ENCODE measurements around the gene RPL36.
"Not testable (repeated sequence)": the region's sequence is repeated elsewhere in the genome, so short reads cannot be mapped to it uniquely, and the experiment has no call there.

The RPL36 gene

GRCh38 chr19:5676105-5676771 is 13.9 kb upstream of the RPL36 start:
- DNase-seq, result no peak

GRCh38 chr19:5676772-5677105 is 13.4 kb upstream of the RPL36 start:
- no peak for DNase-seq

GRCh38 chr19:5677136-5677535 is 13.0 kb upstream of the RPL36 start:
- no peak for DNase-seq

DNA sequence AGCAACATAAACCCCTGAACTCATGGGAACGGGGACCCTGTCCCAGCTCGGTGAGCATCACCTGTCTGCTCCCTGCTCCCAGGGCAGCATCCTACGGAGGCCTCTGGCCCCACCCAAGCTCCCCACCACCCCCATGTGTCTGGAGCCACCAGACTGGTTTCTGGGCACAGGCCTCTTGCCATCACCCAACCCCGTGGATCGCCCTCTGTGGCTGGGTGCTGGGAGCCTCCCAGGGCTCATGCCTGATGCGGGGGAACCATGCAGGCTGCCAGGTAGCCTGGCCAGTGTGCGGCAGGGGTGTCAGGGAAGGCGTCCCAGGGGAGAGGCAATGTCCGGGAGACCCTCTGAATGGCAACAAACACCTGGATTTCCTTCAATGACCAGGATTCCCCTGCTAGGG is 12.5 kb upstream of the RPL36 start:
- DNase-seq, result no peak

- no peak for DNase-seq
These were observed 11.9 kb upstream of the RPL36 start for GRCh38 chr19:5678071-5678718.

DNA sequence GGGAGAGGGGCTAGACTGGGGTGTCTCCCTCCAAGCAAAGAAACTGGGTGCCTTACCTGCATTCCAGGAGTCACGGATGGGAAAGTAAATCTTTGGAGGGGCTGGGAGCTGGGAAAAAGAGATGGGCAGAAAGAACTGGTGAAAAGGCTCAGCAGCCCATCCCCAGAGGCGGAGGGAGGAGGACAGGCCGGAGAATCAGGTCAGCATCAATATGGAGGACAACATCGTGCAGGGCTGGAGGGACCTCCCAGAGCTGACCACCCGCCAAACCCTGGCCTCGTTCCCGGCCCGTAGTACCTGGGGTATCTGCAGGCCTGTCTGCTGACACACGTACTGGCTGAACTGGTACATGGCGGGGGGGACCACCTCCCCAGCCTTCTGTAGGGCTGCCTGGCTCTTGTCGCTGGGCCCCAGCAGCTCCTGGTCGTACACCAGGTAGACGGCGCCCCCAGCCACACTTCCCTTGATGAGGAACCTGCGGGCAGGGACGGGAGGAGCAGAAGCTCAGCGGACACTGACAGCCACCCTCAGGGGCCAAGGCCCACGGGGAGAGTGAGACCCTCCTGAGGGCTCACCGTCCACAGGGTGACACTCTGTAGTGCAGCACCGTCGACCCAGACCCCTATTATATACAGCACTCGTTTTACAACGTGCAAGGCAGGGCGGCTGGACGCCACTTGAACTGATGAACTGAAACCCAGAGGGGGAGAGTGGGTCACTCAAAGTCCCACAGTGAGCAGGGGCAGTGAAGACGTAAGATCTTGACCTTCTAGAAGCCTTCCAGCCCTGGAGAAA is 10.6 kb upstream of the RPL36 start:
- DNase-seq, result no peak

GRCh38 chr19:5680084-5680436 is 10.0 kb upstream of the RPL36 start:
- DNase-seq, result peak; percentile 40

DNA sequence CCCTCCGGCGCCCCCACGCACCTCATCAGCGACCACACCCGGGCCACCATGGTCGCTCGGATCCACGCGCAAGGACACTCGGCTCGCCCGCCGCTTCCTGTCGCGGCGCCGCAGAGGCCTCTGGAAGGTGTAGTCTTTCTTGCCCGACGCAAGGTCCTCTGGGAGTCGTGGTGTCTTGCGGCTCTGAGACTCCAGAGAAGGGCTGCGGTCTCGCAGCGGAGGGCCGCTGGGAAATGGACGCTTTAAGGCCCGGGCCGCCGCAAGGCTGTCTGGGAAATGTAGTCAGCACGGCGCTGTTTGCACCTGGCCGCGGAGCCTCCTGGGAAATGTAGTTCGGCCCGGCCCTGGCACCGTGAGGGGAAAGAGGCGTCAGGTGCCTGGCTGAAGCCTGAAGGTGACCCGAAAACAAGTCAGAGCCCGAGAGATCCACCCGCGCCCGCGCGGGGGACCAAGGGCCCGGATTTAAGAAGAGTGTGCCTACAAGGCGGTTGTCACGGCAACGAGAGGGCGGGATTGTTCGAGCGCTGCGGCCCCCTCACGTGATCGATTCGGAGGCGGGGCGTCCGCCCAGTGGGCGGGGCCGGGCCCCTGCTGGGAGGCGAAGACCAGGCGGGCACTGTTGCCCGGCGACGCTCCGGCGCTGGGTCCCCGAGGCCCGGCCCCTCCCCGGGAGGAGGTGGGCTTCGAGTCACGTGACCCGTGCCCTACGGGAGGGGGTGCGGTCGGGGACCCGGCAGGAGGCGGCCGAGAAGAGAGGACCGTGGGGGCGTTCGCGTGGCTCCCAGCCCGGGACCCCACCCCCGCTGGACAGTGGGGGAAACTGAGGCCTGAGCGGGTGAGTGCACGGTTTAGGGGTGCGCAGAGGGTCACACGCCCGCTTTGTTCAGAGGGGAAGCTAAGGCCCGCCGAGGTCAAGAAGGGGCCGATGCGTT is 9.4 kb upstream of the RPL36 start, which contains the start of the genes HSD11B1L and MICOS13:
TSS of gene HSD11B1L (plus strand) at position 591 of the 932 bp plus-strand sequence. CDS start 3,806 bp downstream, outside the sequence.
TSS of gene MICOS13 (minus strand) at position 80 of the 932 bp plus-strand sequence. CDS start at position 50, 30 bp downstream.
- peak; percentile 100 for DNase-seq

- no peak for DNase-seq
These were observed 8.5 kb upstream of the RPL36 start for GRCh38 chr19:5681391-5682106.

DNA sequence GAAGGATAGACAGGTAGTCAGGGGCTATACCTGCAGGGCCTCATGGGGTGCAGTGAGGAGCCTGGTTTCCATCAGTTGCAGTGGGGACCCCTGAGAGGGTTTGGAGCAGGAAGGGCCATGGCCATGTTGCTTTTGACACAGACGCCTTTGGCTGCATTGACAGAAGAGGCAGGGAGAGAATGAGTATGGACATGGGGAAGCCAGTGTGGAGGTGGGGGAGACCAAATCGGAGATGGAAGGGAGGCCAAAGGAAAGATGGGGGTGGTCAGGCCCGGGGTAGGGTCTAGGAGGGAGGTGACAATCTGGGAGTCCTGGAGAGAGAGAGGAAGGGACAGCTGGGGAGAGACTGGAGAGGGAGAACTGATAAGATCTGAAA is 8.0 kb upstream of the RPL36 start:
- no peak for DNase-seq

DNA sequence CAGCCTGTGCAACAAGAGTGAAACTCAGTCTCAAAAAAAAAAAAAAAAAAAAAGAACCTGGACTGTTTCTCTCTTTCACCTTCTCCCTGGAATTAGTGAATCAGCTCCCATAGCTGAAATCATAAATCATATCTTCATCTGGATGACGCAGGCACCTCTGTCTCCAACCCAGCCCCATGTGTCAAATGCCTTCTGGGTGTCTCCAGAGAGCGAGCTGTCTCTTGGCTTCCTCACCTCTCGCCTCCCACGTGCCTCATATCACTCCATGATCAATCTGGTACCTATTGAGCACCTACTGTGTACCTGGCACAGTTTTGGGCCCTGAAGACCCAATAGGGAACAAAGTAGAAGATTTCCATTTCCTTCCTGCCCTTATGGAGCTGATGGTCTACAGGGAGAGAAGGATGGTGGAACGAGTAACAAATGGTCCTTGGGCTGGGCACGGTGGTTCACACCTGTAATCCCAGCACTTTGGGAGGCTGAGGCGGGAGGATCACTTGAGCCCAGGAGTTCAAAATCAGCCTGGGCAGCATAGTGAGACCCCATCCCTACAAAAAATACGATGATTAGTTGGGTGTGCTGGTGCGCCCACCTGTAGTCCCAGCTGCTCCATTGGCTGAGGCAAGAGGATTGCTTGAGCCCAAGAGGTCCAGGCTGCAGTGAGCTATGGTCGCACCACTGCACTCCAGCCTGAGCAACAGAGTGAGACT is 6.8 kb upstream of the RPL36 start:
- no peak for DNase-seq

DNA sequence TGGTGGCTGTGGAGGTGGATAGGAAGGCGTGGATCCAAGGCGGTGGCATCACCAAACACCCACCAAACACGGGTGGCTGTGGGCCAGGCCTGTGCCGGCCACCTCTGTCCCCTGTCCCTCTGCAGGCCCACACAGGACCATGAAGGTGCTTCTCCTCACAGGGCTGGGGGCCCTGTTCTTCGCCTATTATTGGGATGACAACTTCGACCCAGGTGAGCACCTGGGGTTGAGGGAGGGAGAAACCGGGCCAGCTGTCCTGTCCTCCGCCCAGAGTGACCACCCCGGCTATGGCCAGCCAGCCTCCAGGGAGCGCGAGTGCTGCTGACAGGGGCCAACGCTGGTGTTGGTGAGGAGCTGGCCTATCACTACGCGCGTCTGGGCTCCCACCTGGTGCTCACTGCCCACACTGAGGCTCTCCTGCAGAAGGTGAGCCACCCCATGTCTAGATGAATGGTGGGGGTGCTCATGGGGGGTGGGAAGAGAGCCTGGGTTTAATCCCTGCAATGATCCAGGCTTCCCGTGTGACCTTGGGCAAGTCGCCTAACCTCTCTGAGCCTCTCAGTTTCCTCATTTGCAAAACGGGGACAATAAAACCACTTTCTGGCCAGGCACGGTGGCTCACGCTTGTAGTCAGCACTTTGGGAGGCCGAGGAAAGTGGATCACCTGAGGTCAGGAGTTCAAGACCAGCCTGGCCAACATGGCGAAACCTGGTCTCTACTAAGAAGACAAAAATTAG is 5.2 kb upstream of the RPL36 start:
- no peak for DNase-seq

GRCh38 chr19:5686326-5686646 is 3.8 kb upstream of the RPL36 start:
- DNase-seq, result no peak

GRCh38 chr19:5686647-5687359 is 3.3 kb upstream of the RPL36 start:
- DNase-seq, result peak; percentile 99

DNA sequence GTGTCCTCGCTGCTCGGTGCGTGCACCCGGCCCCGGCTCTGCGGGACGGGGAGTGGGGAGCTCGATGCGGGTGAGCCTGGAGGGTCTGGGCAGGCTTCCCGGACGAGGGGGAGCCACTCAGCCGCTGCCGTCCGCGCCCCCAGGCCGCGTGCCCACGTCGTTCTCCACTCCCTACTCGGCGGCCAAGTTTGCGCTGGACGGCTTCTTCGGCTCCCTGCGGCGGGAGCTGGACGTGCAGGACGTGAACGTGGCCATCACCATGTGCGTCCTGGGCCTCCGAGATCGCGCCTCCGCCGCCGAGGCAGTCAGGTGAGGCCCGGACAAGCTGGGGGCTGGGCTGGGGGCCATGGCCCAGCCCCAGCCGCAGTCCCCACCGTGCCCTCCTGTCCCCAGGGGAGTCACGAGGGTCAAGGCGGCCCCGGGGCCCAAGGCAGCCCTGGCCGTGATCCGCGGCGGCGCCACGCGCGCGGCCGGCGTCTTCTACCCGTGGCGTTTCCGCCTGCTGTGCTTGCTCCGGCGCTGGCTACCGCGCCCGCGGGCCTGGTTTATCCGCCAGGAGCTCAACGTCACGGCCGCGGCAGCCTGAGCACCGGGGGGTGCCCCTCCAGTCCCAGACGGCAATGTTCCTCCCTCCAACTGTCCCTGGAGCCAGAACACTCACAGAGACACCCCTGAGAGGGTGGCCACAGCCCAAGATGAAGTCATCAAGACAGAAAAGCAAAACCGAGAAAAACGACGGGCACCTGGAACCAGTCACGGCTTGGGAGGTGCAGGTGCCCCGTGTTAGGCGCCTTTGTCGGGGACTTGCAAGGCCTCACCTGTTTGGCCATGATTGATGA is 2.5 kb upstream of the RPL36 start:
- no peak for DNase-seq

GRCh38 chr19:5688262-5688881 is 1.7 kb upstream of the RPL36 start:
- DNase-seq, result not testable (repeated sequence)

GRCh38 chr19:5690955-5691821 is 1.1 kb downstream of the RPL36 start:
- peak; percentile 78 for DNase-seq
